ENCODE results near the gene TMEM202. TPM values are rescaled to one million over a fixed set of nuclear protein-coding genes. Genes with fewer than 3 reads are reported as not detected.

TMEM202 gene
- total and polyA plus RNA-seq, 2 of the 13 experiments (the other 11 are each of a cell fraction or from before 2014, with no cell fraction given), result not detected

DNA sequence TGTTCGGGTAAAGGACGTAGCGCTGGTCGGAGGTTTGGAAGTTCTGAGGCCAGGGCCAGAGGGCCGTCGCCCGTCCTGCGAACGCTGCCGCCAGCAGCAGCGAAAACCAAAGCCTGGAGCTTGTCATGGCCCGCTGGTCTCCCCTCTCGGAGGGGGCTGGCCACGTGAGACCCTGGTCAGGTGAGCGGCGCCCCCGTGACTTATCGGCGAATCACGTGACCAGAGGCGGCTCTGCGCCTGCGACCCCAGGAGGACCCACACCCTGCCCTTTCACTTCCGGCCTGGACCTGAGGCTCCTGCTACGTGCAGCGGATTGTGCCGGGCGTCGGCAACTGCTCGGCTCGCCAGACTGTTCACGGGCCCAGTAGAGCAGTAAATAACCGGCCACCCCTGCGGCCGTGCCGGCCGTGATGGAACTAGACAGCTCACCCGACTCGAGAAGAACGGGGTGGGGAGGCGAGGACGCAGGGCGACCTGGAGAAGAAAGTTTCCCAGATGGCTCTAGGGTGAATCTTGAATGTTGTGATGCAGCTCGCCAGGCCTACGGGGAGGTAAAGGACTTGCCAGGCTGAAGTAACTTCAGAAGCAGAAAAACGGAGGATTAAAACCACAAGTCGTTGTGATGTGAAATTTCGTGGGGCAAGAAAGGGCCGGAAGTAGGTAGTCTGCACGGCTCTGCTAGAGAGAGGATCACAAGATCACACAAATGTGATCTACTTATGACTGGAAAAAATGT, 22.1 kb upstream of the TMEM202 start, which contains the start of gene HEXA (continued):
- no peak; the same call in 1 of the 2 replicates for TF ChIP-seq CCDC6 (CRISPR knock-in tag; IDR thresholded peaks at IDR 0.05)
- 0 out of 2 replicates have a peak, but pooled peaks have one; percentile 19 for TF ChIP-seq ZNF432 (CRISPR knock-in tag; IDR thresholded peaks at IDR 0.05; ENCODE audit: borderline replicate concordance)
- TF ChIP-seq, protein P1, sequence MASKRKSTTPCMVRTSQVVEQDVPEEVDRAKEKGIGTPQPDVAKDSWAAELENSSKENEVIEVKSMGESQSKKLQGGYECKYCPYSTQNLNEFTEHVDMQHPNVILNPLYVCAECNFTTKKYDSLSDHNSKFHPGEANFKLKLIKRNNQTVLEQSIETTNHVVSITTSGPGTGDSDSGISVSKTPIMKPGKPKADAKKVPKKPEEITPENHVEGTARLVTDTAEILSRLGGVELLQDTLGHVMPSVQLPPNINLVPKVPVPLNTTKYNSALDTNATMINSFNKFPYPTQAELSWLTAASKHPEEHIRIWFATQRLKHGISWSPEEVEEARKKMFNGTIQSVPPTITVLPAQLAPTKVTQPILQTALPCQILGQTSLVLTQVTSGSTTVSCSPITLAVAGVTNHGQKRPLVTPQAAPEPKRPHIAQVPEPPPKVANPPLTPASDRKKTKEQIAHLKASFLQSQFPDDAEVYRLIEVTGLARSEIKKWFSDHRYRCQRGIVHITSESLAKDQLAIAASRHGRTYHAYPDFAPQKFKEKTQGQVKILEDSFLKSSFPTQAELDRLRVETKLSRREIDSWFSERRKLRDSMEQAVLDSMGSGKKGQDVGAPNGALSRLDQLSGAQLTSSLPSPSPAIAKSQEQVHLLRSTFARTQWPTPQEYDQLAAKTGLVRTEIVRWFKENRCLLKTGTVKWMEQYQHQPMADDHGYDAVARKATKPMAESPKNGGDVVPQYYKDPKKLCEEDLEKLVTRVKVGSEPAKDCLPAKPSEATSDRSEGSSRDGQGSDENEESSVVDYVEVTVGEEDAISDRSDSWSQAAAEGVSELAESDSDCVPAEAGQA (IDR thresholded peaks at IDR 0.05; ENCODE audit: low read depth), result 0 out of 2 replicates have a peak, but pooled peaks have one; percentile 37
- TF ChIP-seq, protein P1 (CRISPR knock-in tag; IDR thresholded peaks at IDR 0.05; ENCODE audit: borderline replicate concordance), result no peak
- peak; percentile 81 for TF ChIP-seq FOXA3 (CRISPR knock-in tag; IDR thresholded peaks at IDR 0.05)
- TF ChIP-seq NR2F1 (CRISPR knock-in tag; IDR thresholded peaks at IDR 0.05), result peak; percentile 47 to 65; a peak in 2 of 4 replicates
- peak; percentile 91 for TF ChIP-seq ZNF33B (CRISPR knock-in tag; IDR thresholded peaks at IDR 0.05)
- TF ChIP-seq NR2C2 (CRISPR knock-in tag; IDR thresholded peaks at IDR 0.05; ENCODE audit: borderline replicate concordance), result peak; percentile 97
- TF ChIP-seq, protein P2, sequence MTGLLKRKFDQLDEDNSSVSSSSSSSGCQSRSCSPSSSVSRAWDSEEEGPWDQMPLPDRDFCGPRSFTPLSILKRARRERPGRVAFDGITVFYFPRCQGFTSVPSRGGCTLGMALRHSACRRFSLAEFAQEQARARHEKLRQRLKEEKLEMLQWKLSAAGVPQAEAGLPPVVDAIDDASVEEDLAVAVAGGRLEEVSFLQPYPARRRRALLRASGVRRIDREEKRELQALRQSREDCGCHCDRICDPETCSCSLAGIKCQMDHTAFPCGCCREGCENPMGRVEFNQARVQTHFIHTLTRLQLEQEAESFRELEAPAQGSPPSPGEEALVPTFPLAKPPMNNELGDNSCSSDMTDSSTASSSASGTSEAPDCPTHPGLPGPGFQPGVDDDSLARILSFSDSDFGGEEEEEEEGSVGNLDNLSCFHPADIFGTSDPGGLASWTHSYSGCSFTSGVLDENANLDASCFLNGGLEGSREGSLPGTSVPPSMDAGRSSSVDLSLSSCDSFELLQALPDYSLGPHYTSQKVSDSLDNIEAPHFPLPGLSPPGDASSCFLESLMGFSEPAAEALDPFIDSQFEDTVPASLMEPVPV (CRISPR knock-in tag; IDR thresholded peaks at IDR 0.05), result peak; percentile 79
- TF ChIP-seq ZNF468 (CRISPR knock-in tag; IDR thresholded peaks at IDR 0.05), result peak; percentile 68; the same call in 1 of the 2 replicates
- TF ChIP-seq KMT2B (CRISPR knock-in tag; IDR thresholded peaks at IDR 0.05), result peak; percentile 98
- TF ChIP-seq, protein P3, sequence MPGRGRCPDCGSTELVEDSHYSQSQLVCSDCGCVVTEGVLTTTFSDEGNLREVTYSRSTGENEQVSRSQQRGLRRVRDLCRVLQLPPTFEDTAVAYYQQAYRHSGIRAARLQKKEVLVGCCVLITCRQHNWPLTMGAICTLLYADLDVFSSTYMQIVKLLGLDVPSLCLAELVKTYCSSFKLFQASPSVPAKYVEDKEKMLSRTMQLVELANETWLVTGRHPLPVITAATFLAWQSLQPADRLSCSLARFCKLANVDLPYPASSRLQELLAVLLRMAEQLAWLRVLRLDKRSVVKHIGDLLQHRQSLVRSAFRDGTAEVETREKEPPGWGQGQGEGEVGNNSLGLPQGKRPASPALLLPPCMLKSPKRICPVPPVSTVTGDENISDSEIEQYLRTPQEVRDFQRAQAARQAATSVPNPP (CRISPR knock-in tag; IDR thresholded peaks at IDR 0.05), result peak; percentile 93

Measured in HepG2 (cell line).